HG03521 (cell line): ENCODE data around the gene CST9.
"Not testable (repeated sequence)": the region's sequence is repeated elsewhere in the genome, so short reads cannot be mapped to it uniquely, and the experiment has no call there.

ENCODE experiments used
- ATAC-seq: cut with Tn5 transposase; IDR thresholded peaks from one replicate; pipeline ENCODE4 v1.9.1; 2021; ENCODE audit warnings: mild to moderate bottlenecking, moderate library complexity; ENCODE audit not compliant: unreplicated experiment

Gene CST9

GRCh38 chr20:23637282-23638221 lies 31.8 kb upstream of the CST9 start, which contains the start of gene CST3:
CST3 (minus strand) TSS chr20:23637955; CDS start chr20:23637862, 93 bp downstream.
- ATAC-seq = peak; percentile 53

- ATAC-seq = no peak
Measured at GRCh38 chr20:23636908-23637281, 31.2 kb upstream of the CST9 start.

- no peak for ATAC-seq
Measured at GRCh38 chr20:23636182-23636907, 30.6 kb upstream of the CST9 start.

GRCh38 chr20:23635768-23636090 lies 30.0 kb upstream of the CST9 start:
- ATAC-seq = not testable (repeated sequence)

- no peak for ATAC-seq
Measured at GRCh38 chr20:23634985-23635767, 29.5 kb upstream of the CST9 start.

GRCh38 chr20:23634044-23634801 lies 28.5 kb upstream of the CST9 start:
- ATAC-seq = no peak

GRCh38 chr20:23632711-23633573 lies 27.2 kb upstream of the CST9 start:
- no peak for ATAC-seq

GRCh38 chr20:23631981-23632710 lies 26.4 kb upstream of the CST9 start:
- no peak for ATAC-seq

GRCh38 chr20:23631226-23631822 lies 25.6 kb upstream of the CST9 start:
- ATAC-seq = no peak

- no peak for ATAC-seq
Measured at GRCh38 chr20:23630392-23630849, 24.7 kb upstream of the CST9 start.

GRCh38 chr20:23629542-23630391 lies 24.1 kb upstream of the CST9 start:
- ATAC-seq = no peak

- no peak for ATAC-seq
Measured at GRCh38 chr20:23629017-23629541, 23.4 kb upstream of the CST9 start.

- no peak for ATAC-seq
Measured at GRCh38 chr20:23628402-23629016, 22.8 kb upstream of the CST9 start.

GRCh38 chr20:23627501-23627900 lies 21.8 kb upstream of the CST9 start:
- ATAC-seq = no peak

- ATAC-seq = no peak
Measured at GRCh38 chr20:23626040-23626620, 20.4 kb upstream of the CST9 start.

- ATAC-seq = no peak
Measured at GRCh38 chr20:23625236-23625964, 19.7 kb upstream of the CST9 start.
